HepG2 (cell line): ENCODE results near the gene LRRC28. TPM values are rescaled to one million over a fixed set of nuclear protein-coding genes. Genes with fewer than 3 reads are reported as not detected.

ENCODE experiments used
- AGO2 ChIP-seq: fragments of 200-400 bp; formaldehyde crosslinking; optimal IDR thresholded peaks from 2 replicates; pipeline ENCODE3; 2017; ENCODE audit warnings: mild to moderate bottlenecking, low read depth, low read length, moderate library complexity
- CC2D1A ChIP-seq: sonication (generic); formaldehyde crosslinking; IDR thresholded peaks from 2 replicates; pipeline ENCODE4 v1.8.1; 2023; ENCODE audit warnings: mild to moderate bottlenecking, missing genetic modification reagents
- HNF4G ChIP-seq, 2 experiments: sonication (generic) in 1 of 2; formaldehyde crosslinking in 1 of 2; IDR thresholded peaks; 2 replicates each; pipeline versions ENCODE4 v1.4.0 to v1.6.1; 2011 to 2020; ENCODE audit warnings: borderline replicate concordance in 2 of 2, low read depth in 2 of 2, mild to moderate bottlenecking in 2 of 2, low read length in 1 of 2, missing genetic modification reagents in 1 of 2, moderate library complexity in 1 of 2
- MTA3 ChIP-seq: sonication (generic); formaldehyde crosslinking; IDR thresholded peaks from 2 replicates; pipeline ENCODE4 v1.4.0; 2020; ENCODE audit warnings: missing genetic modification reagents
- NFE2L2 ChIP-seq: fragments of 150-350 bp; IDR thresholded peaks from 2 replicates; pipeline ENCODE4 v1.6.1; 2014; ENCODE audit warnings: low read length
- NFRKB ChIP-seq: fragments of 450-650 bp; IDR thresholded peaks from 2 replicates; pipeline ENCODE4 v1.6.1; 2017
- PCBP1 ChIP-seq: fragments of 200-400 bp; formaldehyde crosslinking; IDR thresholded peaks from 2 replicates; pipeline ENCODE4 v1.6.1; 2017; ENCODE audit warnings: mild to moderate bottlenecking, low read depth, low read length, borderline replicate concordance
- SRY ChIP-seq: sonication (generic); formaldehyde crosslinking; IDR thresholded peaks from 2 replicates; pipeline ENCODE4 v1.8.0; 2022; ENCODE audit warnings: mild to moderate bottlenecking, missing genetic modification reagents
- THYN1 ChIP-seq: sonication (generic); formaldehyde crosslinking; IDR thresholded peaks from 2 replicates; pipeline ENCODE4 v1.8.1; 2023; ENCODE audit warnings: low read depth, mild to moderate bottlenecking, moderate library complexity, missing genetic modification reagents, borderline replicate concordance
- ZBTB3 ChIP-seq: sonication (generic); formaldehyde crosslinking; IDR thresholded peaks from 2 replicates; pipeline ENCODE4 v1.4.0; 2020; ENCODE audit warnings: low read depth, mild to moderate bottlenecking, moderate library complexity, missing genetic modification reagents, borderline replicate concordance
- ZC3H4 ChIP-seq: sonication (generic); formaldehyde crosslinking; IDR thresholded peaks from 2 replicates; pipeline ENCODE4 v1.4.0; 2020; ENCODE audit warnings: missing genetic modification reagents, borderline replicate concordance
- ZFP1 ChIP-seq: IDR thresholded peaks from 2 replicates; pipeline ENCODE4 v1.6.1; 2016
- ZFP90 ChIP-seq: sonication (generic); formaldehyde crosslinking; IDR thresholded peaks from 2 replicates; pipeline ENCODE4 v1.8.0; 2022; ENCODE audit warnings: missing genetic modification reagents, mild to moderate bottlenecking, inconsistent platforms, borderline replicate concordance
- ZNF296 ChIP-seq: sonication (generic); formaldehyde crosslinking; conservative IDR thresholded peaks from 2 replicates; pipeline ENCODE4 v1.5.0; 2020; ENCODE audit warnings: mild to moderate bottlenecking, missing genetic modification reagents
- ZNF331 ChIP-seq: sonication (generic); formaldehyde crosslinking; IDR thresholded peaks from 2 replicates; pipeline ENCODE4 v1.4.0; 2020; ENCODE audit warnings: missing genetic modification reagents
- ZNF724P ChIP-seq: sonication (generic); formaldehyde crosslinking; IDR thresholded peaks from 2 replicates; pipeline ENCODE4 v1.8.0; 2022; ENCODE audit warnings: missing genetic modification reagents, borderline replicate concordance
- ZSCAN12 ChIP-seq: sonication (generic); formaldehyde crosslinking; IDR thresholded peaks from 2 replicates; pipeline ENCODE4 v1.9.0; 2021; ENCODE audit warnings: mild to moderate bottlenecking, missing genetic modification reagents
- polyA plus RNA-seq, 8 experiments: library from polyadenylated mRNA; depleted of rRNA in 3 of 8; stranded (reverse) in 7 of 8; unstranded in 1 of 8; fragments of >200 nt; fragmentation: Illumina TruSeq in 4 of 8; extraction: Trizol in 4 of 8; gene quantifications; 2 replicates each; pipeline versions ENCODE4 v1.2.1 to v1.2.3, GENCODE V29; 2011 to 2016; ENCODE audit warnings: low read depth in 4 of 8, missing spikeins in 1 of 8, mixed read lengths in 1 of 8; ENCODE audit not compliant: insufficient read depth in 1 of 8
- total RNA-seq, 5 experiments: library from RNA; depleted of rRNA; stranded (reverse); fragments of >200 nt; fragmentation: Illumina TruSeq; extraction: Trizol; gene quantifications; 2 replicates each; pipeline ENCODE4 v1.2.3, GENCODE V29; 2016; ENCODE audit warnings: low read depth in 1 of 5
- TF ChIP-seq, protein P1 (sequence below): sonication (generic); formaldehyde crosslinking; IDR thresholded peaks from 2 replicates; pipeline ENCODE4 v1.8.1; 2023; ENCODE audit warnings: missing genetic modification reagents, mild to moderate bottlenecking, borderline replicate concordance
- TF ChIP-seq, protein P2 (sequence below): sonication (generic); formaldehyde crosslinking; IDR thresholded peaks from 2 replicates; pipeline ENCODE4 v1.5.0; 2020; ENCODE audit warnings: mild to moderate bottlenecking, missing genetic modification reagents, borderline replicate concordance

The LRRC28 gene
- total and polyA plus RNA-seq, 2 of the 13 experiments (the other 11 are each of a cell fraction or from before 2014, with no cell fraction given): 17.5 to 21.3 TPM

DNA sequence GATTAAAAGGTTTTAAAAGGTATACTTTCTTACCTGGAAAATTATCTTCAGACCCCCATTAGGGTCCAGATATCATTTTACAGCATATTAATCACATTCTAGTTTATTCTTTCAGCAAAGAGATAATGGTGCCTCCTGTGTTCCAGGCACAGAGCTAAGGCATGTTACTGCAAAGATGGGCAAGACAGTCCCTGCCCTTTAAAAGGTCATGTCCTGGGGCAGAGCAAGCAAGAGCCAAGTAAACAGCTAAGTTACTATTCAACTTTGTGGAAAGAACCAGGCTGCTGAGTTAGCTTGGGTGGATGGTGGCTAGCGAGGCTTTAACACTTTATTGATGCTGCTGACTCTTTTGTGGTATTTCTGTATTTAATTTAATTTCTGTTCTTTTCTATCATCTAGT lies 75.0 kb downstream of the LRRC28 start (continued):
- TF ChIP-seq ZNF724P (CRISPR knock-in tag) (no peak), ZC3H4 (CRISPR knock-in tag) (no peak), ZFP90 (CRISPR knock-in tag) (no peak), PCBP1 (no peak), ZBTB3 (CRISPR knock-in tag) (no peak), ZNF296 (CRISPR knock-in tag) (no peak), SRY (CRISPR knock-in tag) (no peak), CC2D1A (CRISPR knock-in tag) (no peak), ZSCAN12 (no peak), NFRKB (no peak), THYN1 (CRISPR knock-in tag) (no peak), MTA3 (CRISPR knock-in tag) (no peak), NFE2L2 (no peak), HNF4G (IDR thresholded peaks at IDR 0.05; ENCODE audit: borderline replicate concordance, low read depth, low read length) (no peak), HNF4G (CRISPR knock-in tag; IDR thresholded peaks at IDR 0.05; ENCODE audit: borderline replicate concordance, low read depth) (no peak), ZFP1 (CRISPR knock-in tag) (0 out of 2 replicates have a peak, but pooled peaks have one; percentile 25), ZNF331 (peak; percentile 64; the same call in 1 of the 2 replicates), AGO2 (no peak)
- TF ChIP-seq, protein P1, sequence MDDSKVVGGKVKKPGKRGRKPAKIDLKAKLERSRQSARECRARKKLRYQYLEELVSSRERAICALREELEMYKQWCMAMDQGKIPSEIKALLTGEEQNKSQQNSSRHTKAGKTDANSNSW (CRISPR knock-in tag): no peak
- TF ChIP-seq, protein P2, sequence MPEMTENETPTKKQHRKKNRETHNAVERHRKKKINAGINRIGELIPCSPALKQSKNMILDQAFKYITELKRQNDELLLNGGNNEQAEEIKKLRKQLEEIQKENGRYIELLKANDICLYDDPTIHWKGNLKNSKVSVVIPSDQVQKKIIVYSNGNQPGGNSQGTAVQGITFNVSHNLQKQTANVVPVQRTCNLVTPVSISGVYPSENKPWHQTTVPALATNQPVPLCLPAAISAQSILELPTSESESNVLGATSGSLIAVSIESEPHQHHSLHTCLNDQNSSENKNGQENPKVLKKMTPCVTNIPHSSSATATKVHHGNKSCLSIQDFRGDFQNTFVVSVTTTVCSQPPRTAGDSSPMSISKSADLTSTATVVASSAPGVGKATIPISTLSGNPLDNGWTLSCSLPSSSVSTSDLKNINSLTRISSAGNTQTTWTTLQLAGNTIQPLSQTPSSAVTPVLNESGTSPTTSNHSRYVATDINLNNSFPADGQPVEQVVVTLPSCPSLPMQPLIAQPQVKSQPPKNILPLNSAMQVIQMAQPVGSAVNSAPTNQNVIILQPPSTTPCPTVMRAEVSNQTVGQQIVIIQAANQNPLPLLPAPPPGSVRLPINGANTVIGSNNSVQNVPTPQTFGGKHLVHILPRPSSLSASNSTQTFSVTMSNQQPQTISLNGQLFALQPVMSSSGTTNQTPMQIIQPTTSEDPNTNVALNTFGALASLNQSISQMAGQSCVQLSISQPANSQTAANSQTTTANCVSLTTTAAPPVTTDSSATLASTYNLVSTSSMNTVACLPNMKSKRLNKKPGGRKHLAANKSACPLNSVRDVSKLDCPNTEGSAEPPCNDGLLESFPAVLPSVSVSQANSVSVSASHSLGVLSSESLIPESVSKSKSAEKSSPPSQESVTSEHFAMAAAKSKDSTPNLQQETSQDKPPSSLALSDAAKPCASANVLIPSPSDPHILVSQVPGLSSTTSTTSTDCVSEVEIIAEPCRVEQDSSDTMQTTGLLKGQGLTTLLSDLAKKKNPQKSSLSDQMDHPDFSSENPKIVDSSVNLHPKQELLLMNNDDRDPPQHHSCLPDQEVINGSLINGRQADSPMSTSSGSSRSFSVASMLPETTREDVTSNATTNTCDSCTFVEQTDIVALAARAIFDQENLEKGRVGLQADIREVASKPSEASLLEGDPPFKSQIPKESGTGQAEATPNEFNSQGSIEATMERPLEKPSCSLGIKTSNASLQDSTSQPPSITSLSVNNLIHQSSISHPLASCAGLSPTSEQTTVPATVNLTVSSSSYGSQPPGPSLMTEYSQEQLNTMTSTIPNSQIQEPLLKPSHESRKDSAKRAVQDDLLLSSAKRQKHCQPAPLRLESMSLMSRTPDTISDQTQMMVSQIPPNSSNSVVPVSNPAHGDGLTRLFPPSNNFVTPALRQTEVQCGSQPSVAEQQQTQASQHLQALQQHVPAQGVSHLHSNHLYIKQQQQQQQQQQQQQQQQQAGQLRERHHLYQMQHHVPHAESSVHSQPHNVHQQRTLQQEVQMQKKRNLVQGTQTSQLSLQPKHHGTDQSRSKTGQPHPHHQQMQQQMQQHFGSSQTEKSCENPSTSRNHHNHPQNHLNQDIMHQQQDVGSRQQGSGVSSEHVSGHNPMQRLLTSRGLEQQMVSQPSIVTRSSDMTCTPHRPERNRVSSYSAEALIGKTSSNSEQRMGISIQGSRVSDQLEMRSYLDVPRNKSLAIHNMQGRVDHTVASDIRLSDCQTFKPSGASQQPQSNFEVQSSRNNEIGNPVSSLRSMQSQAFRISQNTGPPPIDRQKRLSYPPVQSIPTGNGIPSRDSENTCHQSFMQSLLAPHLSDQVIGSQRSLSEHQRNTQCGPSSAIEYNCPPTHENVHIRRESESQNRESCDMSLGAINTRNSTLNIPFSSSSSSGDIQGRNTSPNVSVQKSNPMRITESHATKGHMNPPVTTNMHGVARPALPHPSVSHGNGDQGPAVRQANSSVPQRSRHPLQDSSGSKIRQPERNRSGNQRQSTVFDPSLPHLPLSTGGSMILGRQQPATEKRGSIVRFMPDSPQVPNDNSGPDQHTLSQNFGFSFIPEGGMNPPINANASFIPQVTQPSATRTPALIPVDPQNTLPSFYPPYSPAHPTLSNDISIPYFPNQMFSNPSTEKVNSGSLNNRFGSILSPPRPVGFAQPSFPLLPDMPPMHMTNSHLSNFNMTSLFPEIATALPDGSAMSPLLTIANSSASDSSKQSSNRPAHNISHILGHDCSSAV (CRISPR knock-in tag): no peak
